H1 (cell line): Measurements from ENCODE around the gene SH3RF3. TPM values are rescaled to one million over a fixed set of nuclear protein-coding genes. Genes with fewer than 3 reads are reported as not detected.

ENCODE experiments used
- CTCF ChIA-PET: fragments of 300-600 bp; sonication (Branson Sonifier 250); formaldehyde crosslinking; loops from one replicate; lab custom pipeline; 2021; ENCODE audit not compliant: partially characterized antibody; lab: Charles Lee
- POLR2A ChIA-PET: fragments of 300-600 bp; sonication (Branson Sonifier 250); formaldehyde crosslinking; loops from one replicate; lab custom pipeline; 2021; ENCODE audit warnings: inconsistent platforms; ENCODE audit not compliant: partially characterized antibody; lab: Charles Lee
- DNase-seq, 2 experiments: peaks; one replicate each; pipeline versions ENCODE4 v3.0.0 to v3.0.0-alpha.2; 2010 to 2022; ENCODE audit warnings: low spot score in 2 of 2, low read depth in 1 of 2, mixed read lengths in 1 of 2
- FAIRE-seq: peaks from 2 replicates; lab custom pipeline; 2011; peaks lifted over from hg19 to GRCh38; lab: Jason Lieb, UNC
- H2AFZ ChIP-seq: 2 replicates; pipeline ENCODE4 v1.8.1; 2012; ENCODE audit warnings: low read length, inconsistent platforms
- H2AK5ac ChIP-seq: 2 replicates; pipeline ENCODE4 v1.6.1; 2013; ENCODE audit warnings: low read depth, low read length
- H2BK120ac ChIP-seq: replicated peaks from 2 replicates; pipeline ENCODE3; 2013; ENCODE audit warnings: low read depth, low read length, inconsistent platforms
- H2BK12ac ChIP-seq: 2 replicates; pipeline ENCODE4 v1.6.1; 2013; ENCODE audit warnings: low read depth, low read length
- H2BK15ac ChIP-seq: 2 replicates; pipeline ENCODE4 v1.6.1; 2013; ENCODE audit warnings: low read length
- H2BK20ac ChIP-seq: 2 replicates; pipeline ENCODE4 v1.6.1; 2013; ENCODE audit warnings: low read length
- H2BK5ac ChIP-seq: 2 replicates; pipeline ENCODE4 v1.6.1; 2013; ENCODE audit warnings: low read depth, low read length
- H3K14ac ChIP-seq: 2 replicates; pipeline ENCODE4 v1.6.1; 2013; ENCODE audit warnings: inconsistent platforms; ENCODE audit not compliant: insufficient read length
- H3K18ac ChIP-seq: 2 replicates; pipeline ENCODE4 v1.6.1; 2013; ENCODE audit warnings: low read length; ENCODE audit errors: extremely low read depth
- H3K23ac ChIP-seq: 2 replicates; pipeline ENCODE4 v1.6.1; 2013; ENCODE audit warnings: inconsistent platforms; ENCODE audit not compliant: insufficient read length
- H3K23me2 ChIP-seq: 2 replicates; pipeline ENCODE4 v1.6.1; 2013; ENCODE audit warnings: low read depth, low read length
- H3K27ac ChIP-seq: 2 replicates; pipeline ENCODE4 v1.6.1; 2011; ENCODE audit warnings: low read depth, low read length, inconsistent platforms
- H3K27me3 ChIP-seq, 4 experiments: replicated peaks in 1 of 4; 1 replicate in 1 of 4; 2 replicates in 3 of 4; pipeline versions ENCODE4 v1.6.1 to v1.8.1; 2011 to 2013; ENCODE audit warnings: low read length in 3 of 4, mild to moderate bottlenecking in 3 of 4, inconsistent platforms in 2 of 4, mixed read lengths in 2 of 4, moderate library complexity in 1 of 4; ENCODE audit not compliant: control insufficient read depth in 3 of 4, insufficient read depth in 3 of 4; ENCODE audit errors: extremely low read depth in 1 of 4
- H3K36me3 ChIP-seq, 4 experiments: 2 replicates each; pipeline versions ENCODE4 v1.6.1 to v1.8.1; 2011 to 2013; ENCODE audit warnings: mild to moderate bottlenecking in 4 of 4, low read length in 3 of 4, moderate library complexity in 2 of 4, control low read depth in 1 of 4, inconsistent platforms in 1 of 4; ENCODE audit not compliant: insufficient read depth in 4 of 4, control insufficient read depth in 2 of 4
- H3K4ac ChIP-seq: replicated peaks from 2 replicates; pipeline ENCODE3; 2013; ENCODE audit warnings: low read length, low read depth, mixed read lengths, inconsistent platforms; ENCODE audit not compliant: insufficient read length
- H3K4me1 ChIP-seq, 4 experiments: replicated peaks in 1 of 4; 1 replicate in 1 of 4; 2 replicates in 3 of 4; pipeline versions ENCODE4 v1.6.1 to v1.8.1; 2011 to 2013; ENCODE audit warnings: low read length in 3 of 4, inconsistent platforms in 2 of 4, mixed read lengths in 1 of 4; ENCODE audit not compliant: insufficient read depth in 4 of 4, control insufficient read depth in 3 of 4
- H3K4me2 ChIP-seq, 2 experiments: 2 replicates each; pipeline versions ENCODE4 v1.6.1 to v1.8.1; 2011 to 2013; ENCODE audit warnings: low read depth in 2 of 2, low read length in 2 of 2, control low read depth in 1 of 2, inconsistent platforms in 1 of 2, mild to moderate bottlenecking in 1 of 2; ENCODE audit not compliant: insufficient read depth in 1 of 2
- H3K4me3 ChIP-seq, 4 experiments: fragments of 200-600, 300-600 bp in 1 of 4; sonication (generic), shearing (Covaris generic), sonication (Bioruptor Twin) in 1 of 4; 2 replicates each; pipeline versions ENCODE4 v1.5.1 to v1.8.1; 2011 to 2016; ENCODE audit warnings: low read length in 4 of 4, low read depth in 3 of 4, control low read depth in 2 of 4, inconsistent platforms in 2 of 4, mild to moderate bottlenecking in 2 of 4, mixed read lengths in 1 of 4, moderate library complexity in 1 of 4; ENCODE audit not compliant: insufficient read depth in 2 of 4; ENCODE audit errors: extremely low read depth in 1 of 4
- H3K56ac ChIP-seq: replicated peaks from 2 replicates; pipeline ENCODE3; 2013; ENCODE audit warnings: low read depth, mild to moderate bottlenecking, mixed read lengths, low read length, inconsistent platforms; ENCODE audit not compliant: insufficient read length
- H3K79me1 ChIP-seq: 2 replicates; pipeline ENCODE4 v1.6.1; 2013; ENCODE audit warnings: low read depth, low read length, control low read depth
- H3K79me2 ChIP-seq, 2 experiments: 2 replicates each; pipeline versions ENCODE4 v1.6.1 to v1.8.1; 2012 to 2013; ENCODE audit warnings: low read length in 2 of 2, mild to moderate bottlenecking in 2 of 2, inconsistent platforms in 1 of 2; ENCODE audit not compliant: insufficient read depth in 2 of 2, control insufficient read depth in 1 of 2
- H3K9ac ChIP-seq, 4 experiments: replicated peaks in 1 of 4; 1 replicate in 1 of 4; 2 replicates in 3 of 4; pipeline versions ENCODE4 v1.6.1 to v1.8.1; 2011 to 2013; ENCODE audit warnings: low read depth in 3 of 4, low read length in 3 of 4, control low read depth in 2 of 4, mild to moderate bottlenecking in 2 of 4, moderate library complexity in 2 of 4, inconsistent platforms in 1 of 4; ENCODE audit errors: extremely low read depth in 1 of 4
- H3K9me3 ChIP-seq, 2 experiments: 2 replicates each; pipeline versions ENCODE4 v1.6.1 to v1.8.1; 2012 to 2013; ENCODE audit warnings: mild to moderate bottlenecking in 2 of 2, moderate library complexity in 2 of 2, control low read depth in 1 of 2, inconsistent platforms in 1 of 2, low read depth in 1 of 2, low read length in 1 of 2, mixed read lengths in 1 of 2; ENCODE audit not compliant: insufficient read depth in 2 of 2
- H4K20me1 ChIP-seq, 2 experiments: replicated peaks in 1 of 2; 2 replicates each; pipeline versions ENCODE3 to v1.8.1; 2011 to 2013; ENCODE audit warnings: inconsistent platforms in 2 of 2, low read length in 2 of 2, mild to moderate bottlenecking in 1 of 2; ENCODE audit not compliant: insufficient read depth in 2 of 2, control insufficient read depth in 1 of 2
- H4K5ac ChIP-seq: 2 replicates; pipeline ENCODE4 v1.6.1; 2013; ENCODE audit warnings: low read length, low read depth, mixed read lengths, inconsistent platforms; ENCODE audit not compliant: insufficient read length
- H4K8ac ChIP-seq: 2 replicates; pipeline ENCODE4 v1.8.0; 2013; ENCODE audit warnings: mild to moderate bottlenecking, moderate library complexity, low read length, inconsistent platforms; ENCODE audit not compliant: insufficient read depth; ENCODE audit errors: extremely low read depth
- H4K91ac ChIP-seq: replicated peaks from 2 replicates; pipeline ENCODE3; 2013; ENCODE audit warnings: low read length, mixed read lengths, inconsistent platforms; ENCODE audit not compliant: insufficient read length
- ASH2L ChIP-seq: fragments of 200-600, 300-600 bp; sonication (generic); IDR thresholded peaks from one replicate; pipeline ENCODE4 v1.7.1; 2017; ENCODE audit warnings: low read length
- CBX8 ChIP-seq: fragments of 300-800, 300-1000 bp; sonication (generic); IDR thresholded peaks from 2 replicates; pipeline ENCODE4 v1.7.1; 2016; ENCODE audit warnings: low read depth, low read length, borderline replicate concordance
- GABPA ChIP-seq: IDR thresholded peaks from 2 replicates; pipeline ENCODE4 v1.6.1; 2011; ENCODE audit warnings: mild to moderate bottlenecking, low read length, moderate library complexity, borderline replicate concordance; ENCODE audit not compliant: insufficient read depth
- KDM5A ChIP-seq: fragments of 200-600 bp; IDR thresholded peaks from 2 replicates; pipeline ENCODE4 v1.7.1; 2012; ENCODE audit warnings: mild to moderate bottlenecking, low read length, inconsistent platforms, mixed read lengths
- NRF1 ChIP-seq: IDR thresholded peaks from 2 replicates; pipeline ENCODE4 v1.6.1; 2011; ENCODE audit warnings: mild to moderate bottlenecking, low read depth, low read length, improper control_type of control experiment
- POU5F1 ChIP-seq: IDR thresholded peaks from 2 replicates; pipeline ENCODE4 v1.6.1; 2011; ENCODE audit warnings: low read depth, mild to moderate bottlenecking, low read length, moderate library complexity
- RAD21 ChIP-seq, 2 experiments: IDR thresholded peaks in 1 of 2; conservative IDR thresholded peaks in 1 of 2; 2 replicates each; pipeline ENCODE4 v1.6.1; 2011; ENCODE audit warnings: low read depth in 2 of 2, low read length in 2 of 2, improper control_type of control experiment in 1 of 2, inconsistent platforms in 1 of 2, mild to moderate bottlenecking in 1 of 2, moderate library complexity in 1 of 2
- RFX5 ChIP-seq: IDR thresholded peaks from 2 replicates; pipeline ENCODE4 v1.6.1; 2011; ENCODE audit warnings: low read depth, low read length, improper control_type of control experiment, borderline replicate concordance
- SP4 ChIP-seq: IDR thresholded peaks from 2 replicates; pipeline ENCODE4 v1.6.1; 2012; ENCODE audit warnings: low read length, inconsistent platforms
- TEAD4 ChIP-seq: IDR thresholded peaks from 2 replicates; pipeline ENCODE4 v1.6.1; 2012; ENCODE audit warnings: low read depth, low read length, inconsistent platforms, mixed read lengths
- WGBS, 2 experiments: shearing (Covaris generic) in 1 of 2; methylation state at CpG; one replicate each; pipeline versions ENCODE4 v1.1.6 to v1.1.7; 2013 to 2015; ENCODE audit warnings: low lambda C conversion rate in 2 of 2, mixed read lengths in 2 of 2, inconsistent platforms in 1 of 2, low coverage in 1 of 2, missing lambda C conversion rate in 1 of 2; ENCODE audit not compliant: insufficient replicate concordance in 2 of 2, insufficient coverage in 1 of 2, insufficient read length in 1 of 2; ENCODE audit errors: extremely low coverage in 1 of 2, missing lambda C conversion rate in 1 of 2; 5-methylcytosine and 5-hydroxymethylcytosine counted together
- polyA plus RNA-seq, 7 experiments: library from polyadenylated mRNA; depleted of rRNA in 3 of 7; stranded (reverse) in 5 of 7; unstranded in 2 of 7; fragments of >200 nt in 5 of 7; fragments of 200-250 nt in 2 of 7; gene quantifications; 1 replicate in 5 of 7; 2 replicates in 1 of 7; 4 replicates in 1 of 7; pipeline versions ENCODE4 v1.2.1 to v1.2.3, GENCODE V29; 2011 to 2013; ENCODE audit warnings: missing spikeins in 2 of 7, mixed read lengths in 2 of 7
- total RNA-seq: library from RNA; stranded (reverse); fragmentation: NEBNext Ultra II Directional; extraction: Animal tissue kit (Norgen Biotek cat#: 25700); gene quantifications from 2 replicates; pipeline ENCODE4 v1.2.1, GENCODE V29; 2021
- TF ChIP-seq, protein P1 (sequence below), 3 experiments: IDR thresholded peaks; 1 replicate in 2 of 3; 2 replicates in 1 of 3; pipeline versions ENCODE4 v1.5.1 to v1.6.1; 2011; ENCODE audit warnings: low read length in 3 of 3, mild to moderate bottlenecking in 3 of 3, inconsistent platforms in 2 of 3, low read depth in 1 of 3, moderate library complexity in 1 of 3; ENCODE audit not compliant: insufficient read depth in 1 of 3; ENCODE audit errors: control extremely low read depth in 1 of 3

Gene SH3RF3
- total and polyA plus RNA-seq, 2 of the 8 experiments (the other 6 are each of a cell fraction or from before 2014, with no cell fraction given): 0.11 to 0.65 TPM

GRCh38 chr2:109382951-109383350 is 253.9 kb downstream of the SH3RF3 start:
- 80% methylated on average over 4 of the region's 4 CpGs; no CpG with 5 or more reads in 1 of the 2 experiments for WGBS, 2 experiments
- FAIRE-seq: no peak
- no peak for TF ChIP-seq SP4
- TF ChIP-seq, protein P1, sequence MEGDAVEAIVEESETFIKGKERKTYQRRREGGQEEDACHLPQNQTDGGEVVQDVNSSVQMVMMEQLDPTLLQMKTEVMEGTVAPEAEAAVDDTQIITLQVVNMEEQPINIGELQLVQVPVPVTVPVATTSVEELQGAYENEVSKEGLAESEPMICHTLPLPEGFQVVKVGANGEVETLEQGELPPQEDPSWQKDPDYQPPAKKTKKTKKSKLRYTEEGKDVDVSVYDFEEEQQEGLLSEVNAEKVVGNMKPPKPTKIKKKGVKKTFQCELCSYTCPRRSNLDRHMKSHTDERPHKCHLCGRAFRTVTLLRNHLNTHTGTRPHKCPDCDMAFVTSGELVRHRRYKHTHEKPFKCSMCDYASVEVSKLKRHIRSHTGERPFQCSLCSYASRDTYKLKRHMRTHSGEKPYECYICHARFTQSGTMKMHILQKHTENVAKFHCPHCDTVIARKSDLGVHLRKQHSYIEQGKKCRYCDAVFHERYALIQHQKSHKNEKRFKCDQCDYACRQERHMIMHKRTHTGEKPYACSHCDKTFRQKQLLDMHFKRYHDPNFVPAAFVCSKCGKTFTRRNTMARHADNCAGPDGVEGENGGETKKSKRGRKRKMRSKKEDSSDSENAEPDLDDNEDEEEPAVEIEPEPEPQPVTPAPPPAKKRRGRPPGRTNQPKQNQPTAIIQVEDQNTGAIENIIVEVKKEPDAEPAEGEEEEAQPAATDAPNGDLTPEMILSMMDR (IDR thresholded peaks at IDR 0.05; ENCODE audit: control extremely low read depth in 1 of 3, insufficient read depth in 1 of 3, low read depth in 1 of 3, low read length in 3 of 3): no peak
- no peak for TF ChIP-seq RFX5
- TF ChIP-seq RAD21 (IDR thresholded peaks at IDR 0.05 in 1 of 2, conservative IDR thresholded peaks at IDR 0.05 in 1 of 2; ENCODE audit: low read depth in 2 of 2, low read length in 2 of 2): no peak
- no peak for TF ChIP-seq KDM5A
- no peak for TF ChIP-seq ASH2L
- no peak for TF ChIP-seq CBX8
- TF ChIP-seq TEAD4: no peak
- no peak for TF ChIP-seq NRF1
- no peak for TF ChIP-seq POU5F1
- no peak for TF ChIP-seq GABPA

More at GRCh38 chr2:109382951-109383350, 253.9 kb downstream of the SH3RF3 start:
- Histone ChIP-seq H3K23me2 (no peaks in the 10 kb centered on the region), H4K5ac (no peak overlapping the region), H2BK120ac (no peak overlapping the region), H3K9ac (no peak overlapping the region), H3K4me2 (no peak overlapping the region), H3K14ac (no peak overlapping the region), H4K20me1 (no peaks in the 10 kb centered on the region), H3K4ac (no peak overlapping the region), H3K27me3 (no peaks in the 10 kb centered on the region; a peak in 1 of 7 replicates), H3K18ac (no peak overlapping the region), H2BK12ac (no peak overlapping the region), H2AFZ (no peak overlapping the region), H4K91ac (no peak overlapping the region), H2AK5ac (no peak overlapping the region), H3K4me1 (peaks cover 2 to 16% (median 10%) of the 10 kb centered on the region in 4 experiments), H3K56ac (no peak overlapping the region), H2BK15ac (no peak overlapping the region), H3K23ac (no peak overlapping the region), H3K4me3 (no peak overlapping the region), H3K9me3 (no peaks in the 10 kb centered on the region), H3K27ac (no peak overlapping the region), H2BK5ac (no peak overlapping the region), H4K8ac (no peak overlapping the region), H2BK20ac (no peak overlapping the region), H3K79me2 (no peaks in the 10 kb centered on the region), H3K36me3 (no peaks in the 10 kb centered on the region), H3K79me1 (no peaks in the 10 kb centered on the region)
- CTCF ChIA-PET: interaction anchor here (1.6 kb wide), 1 partner anchor 8 kb away, joined by 3 read pairs; no protein-coding TSS in a partner anchor
- no peak for DNase-seq
- POLR2A ChIA-PET: interaction anchor here (1.4 kb wide), 1 partner anchor 35 kb away, joined by 3 read pairs; no protein-coding TSS in a partner anchor
